HepG2 (cell line): ENCODE data around the gene RAB3B. TPM values are rescaled to one million over a fixed set of nuclear protein-coding genes. Genes with fewer than 3 reads are reported as not detected.
"Not testable (repeated sequence)": the region's sequence is repeated elsewhere in the genome, so short reads cannot be mapped to it uniquely, and the experiment has no call there.

Experiments
- ATAC-seq: fragments of 200-7000 bp; cut with Tn5 transposase; 3 replicates; pipeline ENCODE4 v1.9.1; 2020; ENCODE audit warnings: mild to moderate bottlenecking, moderate library complexity
- BruUV-seq: library from RNA; stranded (reverse); fragments of 400-500 nt; replicated peaks from 2 replicates; lab custom pipeline; 2021; lab: Mats Ljungman, UMichigan
- CTCF ChIA-PET: fragments of 300-600 bp; formaldehyde crosslinking; extraction: SDS; loops from one replicate; lab custom pipeline; 2021; ENCODE audit warnings: low total read pairs, inconsistent platforms, low intra/inter-chr PET ratio; lab: Yijun Ruan, JAX
- POLR2A ChIA-PET: fragments of 350-600 bp; sonication (Branson Sonifier 250); formaldehyde crosslinking; loops from one replicate; lab custom pipeline; 2020; ENCODE audit warnings: antibody characterized with exemption, inconsistent platforms; lab: Yijun Ruan, JAX
- DNase-seq: peaks from one replicate; pipeline ENCODE4 v3.0.0-alpha.2; 2015; ENCODE audit warnings: low spot score
- FAIRE-seq: peaks from 3 replicates; lab custom pipeline; 2011; peaks lifted over from hg19 to GRCh38; lab: Jason Lieb, UNC
- H2AFZ ChIP-seq: one replicate; pipeline ENCODE4 v1.6.1; 2011; ENCODE audit warnings: low read length, inconsistent platforms
- H3K27ac ChIP-seq: fragments of 300-600 bp; 3 replicates; pipeline ENCODE4 v1.8.0; 2011; ENCODE audit warnings: mixed run types, mild to moderate bottlenecking, mixed read lengths, low read length, inconsistent platforms; ENCODE audit not compliant: insufficient read depth; ENCODE audit errors: extremely low read length
- H3K27me3 ChIP-seq, 2 experiments: fragments of 200-600 bp in 1 of 2; 2 replicates in 1 of 2; 3 replicates in 1 of 2; pipeline versions ENCODE4 v1.6.0 to v1.8.0; 2011; ENCODE audit warnings: low read length in 2 of 2, mild to moderate bottlenecking in 2 of 2, moderate library complexity in 2 of 2, inconsistent platforms in 1 of 2; ENCODE audit not compliant: insufficient read depth in 2 of 2, control insufficient read depth in 1 of 2
- H3K36me3 ChIP-seq, 2 experiments: fragments of 200-600 bp in 1 of 2; replicated peaks in 1 of 2; 2 replicates in 1 of 2; 3 replicates in 1 of 2; pipeline versions ENCODE4 v1.5.1 to v1.8.0; 2011; ENCODE audit warnings: low read length in 2 of 2, inconsistent platforms in 1 of 2; ENCODE audit not compliant: insufficient read depth in 2 of 2, control insufficient read depth in 1 of 2
- H3K4me1 ChIP-seq: 2 replicates; pipeline ENCODE4 v1.5.1; 2012; ENCODE audit warnings: low read length, inconsistent platforms; ENCODE audit not compliant: insufficient read depth
- H3K4me2 ChIP-seq: 2 replicates; pipeline ENCODE4 v1.6.0; 2011; ENCODE audit warnings: low read depth, low read length, inconsistent platforms
- H3K4me3 ChIP-seq, 3 experiments: fragments of 200-600 bp in 1 of 3; sonication (generic), shearing (Covaris generic) in 1 of 3; replicated peaks in 1 of 3; 2 replicates each; pipeline ENCODE4 v1.5.1; 2011 to 2016; ENCODE audit warnings: low read length in 3 of 3, inconsistent platforms in 2 of 3, low read depth in 2 of 3, mild to moderate bottlenecking in 2 of 3, control low read depth in 1 of 3, mixed read lengths in 1 of 3; ENCODE audit not compliant: insufficient read depth in 1 of 3
- H3K79me2 ChIP-seq: one replicate; pipeline ENCODE4 v1.6.1; 2011; ENCODE audit warnings: low read length, inconsistent platforms; ENCODE audit not compliant: insufficient read depth
- H3K9ac ChIP-seq: 2 replicates; pipeline ENCODE4 v1.6.0; 2011; ENCODE audit warnings: mild to moderate bottlenecking, low read depth, low read length, inconsistent platforms; ENCODE audit not compliant: insufficient read depth
- H3K9me3 ChIP-seq: 2 replicates; pipeline ENCODE4 v1.5.1; 2012; ENCODE audit warnings: mild to moderate bottlenecking, low read length
- H4K20me1 ChIP-seq: 2 replicates; pipeline ENCODE4 v1.6.0; 2011; ENCODE audit warnings: inconsistent platforms, mild to moderate bottlenecking, low read length, moderate library complexity; ENCODE audit not compliant: insufficient read depth
- FOXK2 ChIP-seq: fragments of 450-650 bp; IDR thresholded peaks from 2 replicates; pipeline ENCODE4 v1.6.1; 2016
- JUND ChIP-seq: sonication (generic); formaldehyde crosslinking; IDR thresholded peaks from 2 replicates; pipeline ENCODE4 v1.8.0; 2022; ENCODE audit warnings: mild to moderate bottlenecking, missing genetic modification reagents
- MXI1 ChIP-seq: IDR thresholded peaks from 3 replicates; pipeline ENCODE4 v1.6.1; 2012; ENCODE audit warnings: low read depth, low read length, inconsistent platforms, borderline replicate concordance
- STAG1 ChIP-seq: sonication (generic); formaldehyde crosslinking; IDR thresholded peaks from 2 replicates; pipeline ENCODE4 v1.4.0; 2020; ENCODE audit warnings: missing genetic modification reagents
- TFDP1 ChIP-seq: IDR thresholded peaks from 2 replicates; pipeline ENCODE4 v1.6.1; 2016; ENCODE audit warnings: missing compliant biosample characterization, missing genetic modification reagents, borderline replicate concordance
- ZBTB34 ChIP-seq: sonication (generic); formaldehyde crosslinking; IDR thresholded peaks from 2 replicates; pipeline ENCODE4 v1.8.0; 2022; ENCODE audit warnings: mild to moderate bottlenecking, missing genetic modification reagents
- ZFAT ChIP-seq: sonication (generic); formaldehyde crosslinking; conservative IDR thresholded peaks from 2 replicates; pipeline ENCODE4 v1.8.1; 2023; ENCODE audit warnings: missing genetic modification reagents, inconsistent platforms
- ZNF414 ChIP-seq: sonication (generic); formaldehyde crosslinking; IDR thresholded peaks from 2 replicates; pipeline ENCODE4 v1.5.0; 2020; ENCODE audit warnings: missing genetic modification reagents
- ZNF556 ChIP-seq: sonication (generic); formaldehyde crosslinking; IDR thresholded peaks from 2 replicates; pipeline ENCODE4 v1.4.0; 2020; ENCODE audit warnings: mild to moderate bottlenecking, missing genetic modification reagents, borderline replicate concordance
- ZNF747 ChIP-seq: sonication (generic); formaldehyde crosslinking; IDR thresholded peaks from 2 replicates; pipeline ENCODE4 v1.8.1; 2023; ENCODE audit warnings: missing genetic modification reagents, mild to moderate bottlenecking, borderline replicate concordance
- WGBS: methylation state at CpG from one replicate; pipeline ENCODE4 v1.1.6; 2017; ENCODE audit warnings: low lambda C conversion rate; 5-methylcytosine and 5-hydroxymethylcytosine counted together
- in situ Hi-C: cut with HindIII; loops from 2 replicates; pipeline ENCODE4 v1.10.0; 2017; ENCODE audit warnings: low pct_unique_long_range_greater_than_20kb; ENCODE audit not compliant: extremely low pct_ligation_motif_present
- intact Hi-C: fragments of 100-400 bp; cut with micrococcal nuclease; formaldehyde crosslinking; loops from one replicate; pipeline ENCODE4 v1.10.0; 2022; ENCODE audit not compliant: unreplicated experiment
- polyA plus RNA-seq, 8 experiments: library from polyadenylated mRNA; depleted of rRNA in 3 of 8; stranded (reverse) in 7 of 8; unstranded in 1 of 8; fragments of >200 nt; fragmentation: Illumina TruSeq in 4 of 8; extraction: Trizol in 4 of 8; gene quantifications; 2 replicates each; pipeline versions ENCODE4 v1.2.1 to v1.2.3, GENCODE V29; 2011 to 2016; ENCODE audit warnings: low read depth in 4 of 8, missing spikeins in 1 of 8, mixed read lengths in 1 of 8; ENCODE audit not compliant: insufficient read depth in 1 of 8
- total RNA-seq, 5 experiments: library from RNA; depleted of rRNA; stranded (reverse); fragments of >200 nt; fragmentation: Illumina TruSeq; extraction: Trizol; gene quantifications; 2 replicates each; pipeline ENCODE4 v1.2.3, GENCODE V29; 2016; ENCODE audit warnings: low read depth in 1 of 5

The RAB3B gene
- total and polyA plus RNA-seq, 2 of the 13 experiments (the other 11 are each of a cell fraction or from before 2014, with no cell fraction given), result 1.0 to 1.2 TPM

GRCh38 chr1:51894748-51895147 is 95.8 kb downstream of the RAB3B start:
- in situ Hi-C loops, intact Hi-C loops, BruUV-seq, H3K9me3 ChIP-seq, H3K9ac ChIP-seq, POLR2A ChIA-PET, FAIRE-seq, H4K20me1 ChIP-seq, H3K27ac ChIP-seq, H3K4me3 ChIP-seq, H3K79me2 ChIP-seq, H3K36me3 ChIP-seq, H2AFZ ChIP-seq, H3K4me2 ChIP-seq, H3K4me1 ChIP-seq, DNase-seq, CTCF ChIA-PET, ATAC-seq: not testable (repeated sequence)
- peaks cover 0 to 17% of the 10 kb centered on the region in 2 experiments; a peak in 3 of 5 replicates for H3K27me3 ChIP-seq
- 29% methylated on average over 2 of the region's 2 CpGs for WGBS

GRCh38 chr1:51878616-51879336 is 111.7 kb downstream of the RAB3B start, which contains the start of gene NRDC:
Gene NRDC, minus strand, starts transcription at chr1:51878727. Its CDS starts 112 bp downstream, at chr1:51878615.
- peaks cover 43% of the 10 kb centered on the region for H3K4me1 ChIP-seq
- in situ Hi-C loops, result no loop called here
- intact Hi-C loops, result no loop called here
- no peaks in the 10 kb centered on the region for H3K36me3 ChIP-seq
- H3K9me3 ChIP-seq, result no peaks in the 10 kb centered on the region
- WGBS, result under 1% methylated on average over 33 of the region's 54 CpGs
- DNase-seq (peak; percentile 100), ATAC-seq (peak; percentile 91), FAIRE-seq (peak; percentile 97)
- H3K4me2 ChIP-seq, result peak within 1 kb of the TSS; percentile 94
- peak within 1 kb of the TSS; percentile 95 for H3K27ac ChIP-seq
- CTCF ChIA-PET, result no interaction called here
- H3K4me3 ChIP-seq, result peak within 1 kb of the TSS; percentile 93 to 98 (median 95)
- H3K9ac ChIP-seq, result peak within 1 kb of the TSS; percentile 98
- H3K79me2 ChIP-seq, result peaks cover 46% of the 10 kb centered on the region
- no TSS peak for BruUV-seq
- POLR2A ChIA-PET, result interaction anchor here (0.6 to 1.1 kb wide), 8 partner anchors 90 to 427 kb away, joined by 3 to 5 read pairs (median 3); partner anchors contain the start of gene TXNDC12
- peaks cover 0 to 8% of the 10 kb centered on the region in 2 experiments; a peak in 2 of 5 replicates for H3K27me3 ChIP-seq
- peaks cover 4% of the 10 kb centered on the region; the same call in 1 of the 2 replicates for H4K20me1 ChIP-seq
- H2AFZ ChIP-seq, result peak within 1 kb of the TSS; percentile 51
- TF ChIP-seq FOXK2, result no peak
- TF ChIP-seq ZFAT (CRISPR knock-in tag), result no peak
- TF ChIP-seq JUND (CRISPR knock-in tag), result peak; percentile 72
- peak; percentile 64; the same call in 1 of the 2 replicates for TF ChIP-seq TFDP1 (CRISPR knock-in tag)
- 0 out of 2 replicates have a peak, but pooled peaks have one; percentile 81 for TF ChIP-seq ZNF747
- TF ChIP-seq ZNF414 (CRISPR knock-in tag), result 0 out of 2 replicates have a peak, but pooled peaks have one; percentile 36
- TF ChIP-seq STAG1 (CRISPR knock-in tag), result no peak
- no peak for TF ChIP-seq ZNF556 (CRISPR knock-in tag)
- TF ChIP-seq ZBTB34 (CRISPR knock-in tag), result peak; percentile 56; the same call in 1 of the 2 replicates
- TF ChIP-seq MXI1, result peak; percentile 52; the same call in 1 of the 3 replicates
